ENCODE measurements around the gene SNX20. TPM values are rescaled to one million over a fixed set of nuclear protein-coding genes. Genes with fewer than 3 reads are reported as not detected.

Gene SNX20
- total and polyA plus RNA-seq, 7 experiments from 2014 or later = 32.4 to 96.1 (median 70.8) TPM

GRCh38 chr16:50697881-50698767 lies 17.0 kb upstream of the SNX20 start:
- ChIA-PET CTCF (interaction anchor here (0.6 to 1.8 kb wide), 4 partner anchors 17 to 49 kb away, joined by 3 to 6 read pairs (median 4); partner anchors contain the start of gene SNX20), POLR2A (interaction anchor here (1.1 to 1.5 kb wide), 4 partner anchors 17 to 49 kb away, joined by 3 to 6 read pairs (median 4); partner anchors contain the start of gene SNX20)
- peaks cover 0 to 7% (median 0%) of the 10 kb centered on the region in 11 donors for H3K9me3 Mint-ChIP-seq
- H3K4me3 Mint-ChIP-seq = peak overlapping the region; percentile 49 to 88 (median 80)
- no peaks in the 10 kb centered on the region for H3K36me3 ChIP-seq (ENCODE audit: control insufficient read depth in 2 of 3, insufficient read depth in 3 of 3, low read length in 3 of 3)
- H3K27ac Mint-ChIP-seq = peak overlapping the region; percentile 49 to 89 (median 83)
- peaks cover 44 to 63% (median 53%) of the 10 kb centered on the region in 7 donors for H3K4me1 Mint-ChIP-seq
- peaks cover 0 to 6% (median 0%) of the 10 kb centered on the region in 5 donors for H3K27me3 Mint-ChIP-seq
- peak overlapping the region; percentile 43 for H3K27ac ChIP-seq (ENCODE audit: low read depth, low read length)
- peak overlapping the region; percentile 56 for H3K4me3 ChIP-seq (ENCODE audit: low read length)
- intact Hi-C loops (cut with micrococcal nuclease) = loop anchor here (1.0 to 2.0 kb wide), 2 partner anchors 14 to 17 kb away; partner anchors contain the start of gene SNX20 (in 1 of the 2)
- DNase-seq (peak in 2 of 9 donors; percentile 29 to 55), ATAC-seq (peak; percentile 39)
- no peaks in the 10 kb centered on the region for H3K27me3 ChIP-seq (ENCODE audit: control insufficient read depth in 2 of 2, insufficient read depth in 2 of 2, low read length in 2 of 2)
- H3K9me3 ChIP-seq (ENCODE audit: control insufficient read depth in 2 of 3, low read length in 3 of 3) = no peaks in the 10 kb centered on the region
- peaks cover 28 to 50% of the 10 kb centered on the region in 2 donors for H3K4me1 ChIP-seq (ENCODE audit: control insufficient read depth in 2 of 2, insufficient read depth in 2 of 2, low read length in 2 of 2)
- H3K36me3 Mint-ChIP-seq = peaks cover 0 to 36% (median 0%) of the 10 kb centered on the region in 5 donors

DNA sequence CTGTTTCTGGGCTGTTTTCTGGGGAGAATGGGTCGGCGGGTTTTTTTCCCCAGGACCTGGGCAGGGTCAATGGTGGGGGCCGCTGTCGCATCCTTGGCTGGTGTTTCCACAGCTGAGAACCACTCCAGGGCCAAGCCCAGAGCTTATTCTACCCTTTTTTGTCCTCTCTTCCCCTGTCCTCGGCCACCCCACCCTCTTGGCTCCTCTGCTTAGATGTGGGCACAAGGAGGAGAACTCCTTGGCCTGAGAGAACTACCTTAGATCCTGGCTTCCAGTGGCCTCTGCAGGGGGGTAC lies 16.3 kb upstream of the SNX20 start:
- ATAC-seq = no peak
- CTCF ChIA-PET = interaction anchor here (1.6 to 1.8 kb wide), 2 partner anchors 16 to 50 kb away, joined by 4 to 5 read pairs; partner anchors contain the start of gene SNX20
- Histone ChIP-seq H3K4me1 (ENCODE audit: control insufficient read depth in 2 of 2, insufficient read depth in 2 of 2, low read length in 2 of 2) (peaks cover 31 to 50% of the 10 kb centered on the region in 2 donors), H3K27ac (ENCODE audit: low read depth, low read length) (peak overlapping the region; percentile 43), H3K4me3 (ENCODE audit: low read length) (peak overlapping the region; percentile 56), H3K36me3 (ENCODE audit: control insufficient read depth in 2 of 3, insufficient read depth in 3 of 3, low read length in 3 of 3) (no peaks in the 10 kb centered on the region), H3K9me3 (ENCODE audit: control insufficient read depth in 2 of 3, low read length in 3 of 3) (no peaks in the 10 kb centered on the region), H3K27me3 (ENCODE audit: control insufficient read depth in 2 of 2, insufficient read depth in 2 of 2, low read length in 2 of 2) (no peaks in the 10 kb centered on the region)
- POLR2A ChIA-PET = interaction anchor here (1.4 to 1.5 kb wide), 4 partner anchors 16 to 50 kb away, joined by 4 to 6 read pairs (median 4); partner anchors contain the start of gene SNX20
- Mint-ChIP-seq H3K4me1 (peaks cover 46 to 69% (median 61%) of the 10 kb centered on the region in 7 donors), H3K27ac (peak overlapping the region in 6 of 9 donors; percentile 49 to 87 (median 82)), H3K9me3 (peaks cover 0 to 7% (median 0%) of the 10 kb centered on the region in 11 donors), H3K27me3 (peaks cover 0 to 6% (median 0%) of the 10 kb centered on the region in 5 donors), H3K4me3 (peak overlapping the region in 8 of 10 donors; percentile 72 to 88 (median 80)), H3K36me3 (peaks cover 0 to 33% (median 0%) of the 10 kb centered on the region in 5 donors)
- intact Hi-C loops (cut with micrococcal nuclease) = loop anchor here in 1 of 2 donors (2.0 kb wide), 1 partner anchor 17 kb away; the partner anchor contains the start of gene SNX20
- no peak for DNase-seq

- Mint-ChIP-seq H3K27me3 (peaks cover 0 to 8% (median 0%) of the 10 kb centered on the region in 5 donors), H3K27ac (peak overlapping the region in 7 of 9 donors; percentile 31 to 87 (median 43)), H3K4me1 (peaks cover 51 to 74% (median 65%) of the 10 kb centered on the region in 7 donors), H3K4me3 (peak overlapping the region in 8 of 10 donors; percentile 22 to 83 (median 56)), H3K9me3 (peaks cover 0 to 3% (median 0%) of the 10 kb centered on the region in 11 donors), H3K36me3 (peaks cover 0 to 27% (median 0%) of the 10 kb centered on the region in 5 donors)
- Histone ChIP-seq H3K27ac (ENCODE audit: low read depth, low read length) (no peak overlapping the region), H3K4me1 (ENCODE audit: control insufficient read depth in 2 of 2, insufficient read depth in 2 of 2, low read length in 2 of 2) (peaks cover 31 to 50% of the 10 kb centered on the region in 2 donors), H3K9me3 (ENCODE audit: control insufficient read depth in 2 of 3, low read length in 3 of 3) (no peaks in the 10 kb centered on the region), H3K4me3 (ENCODE audit: low read length) (peak overlapping the region; percentile 56), H3K36me3 (ENCODE audit: control insufficient read depth in 2 of 3, insufficient read depth in 3 of 3, low read length in 3 of 3) (no peaks in the 10 kb centered on the region), H3K27me3 (ENCODE audit: control insufficient read depth in 2 of 2, insufficient read depth in 2 of 2, low read length in 2 of 2) (no peaks in the 10 kb centered on the region)
- CTCF ChIA-PET = interaction anchor here (1.0 to 1.6 kb wide), 3 partner anchors 16 to 50 kb away, joined by 3 to 5 read pairs (median 3); partner anchors contain the start of gene SNX20
- POLR2A ChIA-PET = interaction anchor here (1.2 to 3.2 kb wide), 5 partner anchors 10 to 34 kb away, joined by 4 to 16 read pairs (median 4); partner anchors contain the start of gene SNX20
- peak; percentile 82 for ATAC-seq
- intact Hi-C loops (cut with micrococcal nuclease) = loop anchor here in 1 of 2 donors (2.0 kb wide), 1 partner anchor 16 kb away; the partner anchor contains the start of gene SNX20
- DNase-seq = no peak
These were observed 15.7 kb upstream of the SNX20 start for GRCh38 chr16:50696575-50697420.

DNA sequence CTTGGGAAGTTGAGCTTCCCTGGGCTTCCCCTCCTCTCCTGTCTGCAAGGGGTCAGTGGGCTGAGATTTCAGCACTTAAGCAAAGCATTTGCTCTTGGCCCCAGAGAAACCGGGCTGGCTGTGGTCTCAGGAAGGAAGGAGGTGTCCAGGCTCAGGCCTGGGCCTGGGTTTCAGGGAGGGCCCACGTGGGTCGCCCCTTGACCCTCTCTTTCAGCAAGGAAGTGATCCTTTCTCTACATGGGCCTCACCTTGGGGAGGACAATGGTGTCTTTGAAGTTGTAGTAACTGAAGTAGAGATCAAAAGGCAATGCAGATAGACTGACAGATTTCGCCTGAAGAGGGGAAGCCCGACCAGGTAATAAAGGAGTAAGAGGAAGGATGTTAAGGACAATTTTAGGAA lies 15.0 kb upstream of the SNX20 start:
- H3K27ac ChIP-seq (ENCODE audit: low read depth, low read length) = no peak overlapping the region
- Mint-ChIP-seq H3K36me3 (peaks cover 0 to 21% (median 0%) of the 10 kb centered on the region in 5 donors), H3K4me1 (peaks cover 51 to 75% (median 65%) of the 10 kb centered on the region in 7 donors), H3K27me3 (peaks cover 0 to 8% (median 0%) of the 10 kb centered on the region in 5 donors), H3K9me3 (peaks cover 0 to 1% (median 0%) of the 10 kb centered on the region in 11 donors), H3K4me3 (peak overlapping the region in 8 of 10 donors; percentile 22 to 59 (median 41)), H3K27ac (peak overlapping the region in 6 of 9 donors; percentile 31 to 62 (median 43))
- no peak for DNase-seq
- H3K4me3 ChIP-seq (ENCODE audit: low read length) = no peak overlapping the region
- H3K27me3 ChIP-seq (ENCODE audit: control insufficient read depth in 2 of 2, insufficient read depth in 2 of 2, low read length in 2 of 2) = no peaks in the 10 kb centered on the region
- POLR2A ChIA-PET = interaction anchor here (1.2 to 3.2 kb wide), 3 partner anchors 10 to 14 kb away, joined by 4 to 16 read pairs (median 4); partner anchors contain the start of gene SNX20
- H3K9me3 ChIP-seq (ENCODE audit: control insufficient read depth in 2 of 3, low read length in 3 of 3) = no peaks in the 10 kb centered on the region
- no peak for ATAC-seq
- no peaks in the 10 kb centered on the region for H3K36me3 ChIP-seq (ENCODE audit: control insufficient read depth in 2 of 3, insufficient read depth in 3 of 3, low read length in 3 of 3)
- intact Hi-C loops (cut with micrococcal nuclease) = loop anchor here in 1 of 2 donors (2.0 kb wide), 1 partner anchor 15 kb away; the partner anchor contains the start of gene SNX20
- CTCF ChIA-PET = interaction anchor here (1.0 to 1.1 kb wide), 2 partner anchors 29 to 51 kb away, joined by 3 read pairs; no protein-coding TSS in a partner anchor
- H3K4me1 ChIP-seq (ENCODE audit: control insufficient read depth in 2 of 2, insufficient read depth in 2 of 2, low read length in 2 of 2) = peaks cover 31 to 50% of the 10 kb centered on the region in 2 donors

DNA sequence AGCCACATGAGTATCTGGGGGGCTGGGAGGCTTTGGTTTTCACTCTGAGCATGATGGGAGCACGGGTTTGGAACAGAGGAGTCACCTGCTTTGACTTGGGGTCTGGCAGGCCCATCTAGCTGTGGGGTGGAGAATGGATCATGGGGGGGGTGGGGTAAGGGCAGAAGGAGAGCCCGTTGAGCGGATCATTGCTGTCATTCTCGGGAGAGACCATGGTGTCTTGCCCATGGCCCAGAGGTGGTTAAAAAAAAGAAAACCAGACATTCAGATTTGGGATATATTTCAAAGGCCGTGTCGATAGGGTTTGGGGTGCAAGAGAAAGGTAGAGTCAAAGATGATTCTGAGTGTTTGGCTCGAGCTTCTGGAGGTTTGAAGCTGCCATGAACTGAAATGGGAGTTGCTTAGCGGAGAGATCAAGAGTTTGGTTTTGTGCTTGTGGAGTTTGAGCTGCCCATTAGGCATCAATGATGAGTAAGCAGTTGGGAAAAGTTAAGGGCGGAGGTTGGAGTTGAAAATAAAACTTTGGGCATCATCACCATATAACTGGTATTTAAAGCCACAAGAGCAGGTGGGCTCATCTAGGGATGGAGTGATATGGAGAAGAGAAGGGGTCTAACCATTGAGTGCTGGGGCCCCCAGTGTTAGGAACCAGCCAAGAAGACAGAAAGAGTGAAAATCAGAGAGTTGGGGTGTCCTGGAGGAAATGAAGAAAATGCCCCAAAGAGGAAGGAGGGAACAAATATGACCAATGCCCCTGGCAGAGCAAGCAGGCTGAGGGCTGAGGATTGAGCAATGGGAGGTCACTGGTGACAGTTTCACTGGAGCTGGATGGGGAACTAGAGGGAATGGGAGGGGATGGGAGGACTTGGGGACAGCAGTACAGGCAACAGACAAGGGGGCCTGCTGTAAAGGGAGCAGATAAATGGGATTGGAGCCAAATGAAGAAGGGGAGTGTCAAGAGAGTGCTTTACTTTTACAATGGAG lies 14.2 kb upstream of the SNX20 start:
- DNase-seq (no peak), ATAC-seq (peak; percentile 28)
- H3K4me1 Mint-ChIP-seq = peaks cover 49 to 81% (median 65%) of the 10 kb centered on the region in 7 donors
- peak overlapping the region in 6 of 10 donors; percentile 20 to 83 (median 38) for H3K4me3 Mint-ChIP-seq
- no peak overlapping the region for H3K4me3 ChIP-seq (ENCODE audit: low read length)
- CTCF ChIA-PET = interaction anchor here (0.6 to 1.4 kb wide), 6 partner anchors 7 to 328 kb away, joined by 3 to 6 read pairs (median 4); no protein-coding TSS in a partner anchor
- peaks cover 0 to 1% (median 0%) of the 10 kb centered on the region in 11 donors for H3K9me3 Mint-ChIP-seq
- H3K27me3 Mint-ChIP-seq = peaks cover 0 to 8% (median 0%) of the 10 kb centered on the region in 5 donors
- H3K27ac ChIP-seq (ENCODE audit: low read depth, low read length) = no peak overlapping the region
- peaks cover 0 to 14% (median 0%) of the 10 kb centered on the region in 5 donors for H3K36me3 Mint-ChIP-seq
- POLR2A ChIA-PET = interaction anchor here (1.0 to 3.2 kb wide), 4 partner anchors 9 to 27 kb away, joined by 3 to 16 read pairs (median 3); no protein-coding TSS in a partner anchor
- peak overlapping the region in 3 of 9 donors; percentile 19 to 80 (median 64) for H3K27ac Mint-ChIP-seq
- no peaks in the 10 kb centered on the region for H3K27me3 ChIP-seq (ENCODE audit: control insufficient read depth in 2 of 2, insufficient read depth in 2 of 2, low read length in 2 of 2)
- no peaks in the 10 kb centered on the region for H3K9me3 ChIP-seq (ENCODE audit: control insufficient read depth in 2 of 3, low read length in 3 of 3)
- H3K4me1 ChIP-seq (ENCODE audit: control insufficient read depth in 2 of 2, insufficient read depth in 2 of 2, low read length in 2 of 2) = peaks cover 31 to 49% of the 10 kb centered on the region in 2 donors
- H3K36me3 ChIP-seq (ENCODE audit: control insufficient read depth in 2 of 3, insufficient read depth in 3 of 3, low read length in 3 of 3) = no peaks in the 10 kb centered on the region
- intact Hi-C loops (cut with micrococcal nuclease) = no loop called here
